ENCODE results near the gene RBM14. TPM values are rescaled to one million over a fixed set of nuclear protein-coding genes. Genes with fewer than 3 reads are reported as not detected.
A peak's percentile ranks its signal among the peaks of the same experiment; 100 is the strongest.

The RBM14 gene
- total and polyA plus RNA-seq, 8 donors = 64.2 to 94.1 (median 88.3) TPM

DNA sequence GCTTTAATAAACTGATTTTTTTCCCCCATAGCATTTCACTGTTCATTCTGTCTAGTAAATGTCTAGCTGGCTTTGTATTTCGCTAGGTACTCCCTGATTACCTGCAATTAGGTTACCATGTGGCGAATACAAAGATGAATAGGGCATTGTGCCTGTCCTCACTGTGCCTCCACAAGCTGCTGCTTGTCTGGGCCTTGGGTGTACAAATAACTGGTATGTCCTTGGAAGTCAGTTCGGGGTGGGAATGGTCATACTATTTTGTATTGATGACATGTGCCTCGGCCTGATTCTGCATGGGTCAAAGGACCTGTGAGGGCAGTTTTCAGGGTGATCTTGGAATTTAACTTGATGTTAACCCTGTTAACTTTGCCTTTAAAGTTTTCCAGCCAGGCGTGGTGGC, 33.5 kb downstream of the RBM14 start:
- Histone ChIP-seq H3K4me3 (no peak overlapping the region), H3K27me3 (no peaks in the 10 kb centered on the region), H3K4me1 (peaks cover 0 to 24% of the 10 kb centered on the region in 2 donors), H3K9me3 (no peaks in the 10 kb centered on the region), H3K36me3 (peaks cover 0 to 88% of the 10 kb centered on the region in 2 donors), H3K27ac (no peak overlapping the region)
- no peak for DNase-seq
- TF ChIP-seq, protein P1, sequence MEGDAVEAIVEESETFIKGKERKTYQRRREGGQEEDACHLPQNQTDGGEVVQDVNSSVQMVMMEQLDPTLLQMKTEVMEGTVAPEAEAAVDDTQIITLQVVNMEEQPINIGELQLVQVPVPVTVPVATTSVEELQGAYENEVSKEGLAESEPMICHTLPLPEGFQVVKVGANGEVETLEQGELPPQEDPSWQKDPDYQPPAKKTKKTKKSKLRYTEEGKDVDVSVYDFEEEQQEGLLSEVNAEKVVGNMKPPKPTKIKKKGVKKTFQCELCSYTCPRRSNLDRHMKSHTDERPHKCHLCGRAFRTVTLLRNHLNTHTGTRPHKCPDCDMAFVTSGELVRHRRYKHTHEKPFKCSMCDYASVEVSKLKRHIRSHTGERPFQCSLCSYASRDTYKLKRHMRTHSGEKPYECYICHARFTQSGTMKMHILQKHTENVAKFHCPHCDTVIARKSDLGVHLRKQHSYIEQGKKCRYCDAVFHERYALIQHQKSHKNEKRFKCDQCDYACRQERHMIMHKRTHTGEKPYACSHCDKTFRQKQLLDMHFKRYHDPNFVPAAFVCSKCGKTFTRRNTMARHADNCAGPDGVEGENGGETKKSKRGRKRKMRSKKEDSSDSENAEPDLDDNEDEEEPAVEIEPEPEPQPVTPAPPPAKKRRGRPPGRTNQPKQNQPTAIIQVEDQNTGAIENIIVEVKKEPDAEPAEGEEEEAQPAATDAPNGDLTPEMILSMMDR (IDR thresholded peaks at IDR 0.05) = no peak
- ATAC-seq = no peak
- intact Hi-C loops (cut with DNase I) = no loop called here

DNA sequence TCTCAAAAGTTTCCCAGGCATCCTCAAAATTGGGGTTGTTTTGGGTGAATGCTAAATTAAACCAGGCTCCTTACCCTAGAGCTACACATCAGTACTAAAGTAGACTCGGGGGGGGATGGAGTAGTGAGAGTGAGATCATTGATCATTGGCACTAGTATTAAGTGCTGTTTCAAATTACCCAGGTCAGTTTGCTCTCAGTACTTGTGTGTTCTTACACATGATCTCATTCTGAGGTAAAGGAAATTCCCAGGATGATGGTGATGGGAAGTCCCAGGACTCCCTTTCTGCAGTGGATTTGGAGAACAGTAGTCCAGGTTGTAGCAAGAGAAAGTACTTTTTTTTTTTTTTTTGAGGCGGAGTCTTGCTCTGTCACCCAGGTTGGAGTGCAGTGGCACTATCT, 34.6 kb downstream of the RBM14 start:
- no peak for ATAC-seq
- peaks cover 0 to 12% of the 10 kb centered on the region in 2 donors for H3K4me1 ChIP-seq
- intact Hi-C loops (cut with DNase I) = no loop called here
- no peaks in the 10 kb centered on the region for H3K27me3 ChIP-seq
- peaks cover 0 to 88% of the 10 kb centered on the region in 2 donors for H3K36me3 ChIP-seq
- H3K4me3 ChIP-seq = no peak overlapping the region
- H3K27ac ChIP-seq = no peak overlapping the region
- H3K9me3 ChIP-seq = no peaks in the 10 kb centered on the region
- DNase-seq = no peak
- TF ChIP-seq, protein P1 (IDR thresholded peaks at IDR 0.05) = no peak

DNA sequence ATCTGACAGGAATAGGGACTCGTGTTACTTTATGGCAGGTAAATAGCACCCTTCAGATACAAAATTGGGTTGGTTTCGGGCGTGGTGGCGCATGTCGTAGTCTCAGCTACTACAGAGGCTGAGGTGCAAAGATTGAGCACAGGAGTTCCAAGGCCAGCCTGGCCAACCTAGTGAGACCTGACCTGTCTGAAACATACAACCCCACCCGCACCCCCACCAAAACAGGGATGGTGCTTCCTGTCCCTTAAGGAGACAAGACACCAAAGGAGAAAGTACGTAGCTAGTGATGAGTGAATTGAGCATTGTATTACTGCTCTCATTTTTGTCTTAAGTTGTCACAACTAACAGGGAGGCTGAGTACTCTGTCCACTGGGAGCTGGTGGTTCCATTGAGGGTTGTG, 36.2 kb downstream of the RBM14 start:
- no peaks in the 10 kb centered on the region for H3K4me1 ChIP-seq
- H3K27me3 ChIP-seq = no peaks in the 10 kb centered on the region
- ATAC-seq (no peak), DNase-seq (no peak)
- intact Hi-C loops (cut with DNase I) = no loop called here
- no peak overlapping the region for H3K4me3 ChIP-seq
- TF ChIP-seq, protein P1 (IDR thresholded peaks at IDR 0.05) = no peak
- peaks cover 0 to 85% of the 10 kb centered on the region in 2 donors for H3K36me3 ChIP-seq
- H3K9me3 ChIP-seq = no peaks in the 10 kb centered on the region
- H3K27ac ChIP-seq = no peak overlapping the region

DNA sequence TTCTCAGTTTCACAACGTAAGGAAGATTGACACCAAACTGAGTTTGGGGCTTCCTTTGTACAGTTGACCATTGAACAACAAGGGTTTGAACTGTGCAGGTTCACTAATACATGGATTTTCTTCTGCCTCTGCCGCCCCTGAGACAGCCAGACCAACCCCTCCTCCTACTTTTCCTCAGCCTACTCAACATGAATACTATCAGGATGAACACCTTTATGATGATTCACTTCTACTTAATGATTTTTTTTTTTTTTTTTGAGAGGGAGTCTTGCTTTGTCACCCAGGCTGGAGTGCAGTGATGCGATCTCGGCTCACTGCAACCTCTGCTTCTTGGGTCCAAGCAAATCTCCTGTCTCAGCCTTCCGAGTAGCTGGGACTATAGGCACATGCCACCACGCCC, 36.7 kb downstream of the RBM14 start:
- DNase-seq = no peak
- TF ChIP-seq, protein P1 (IDR thresholded peaks at IDR 0.05) = no peak
- Histone ChIP-seq H3K36me3 (peaks cover 0 to 85% of the 10 kb centered on the region in 2 donors), H3K4me3 (no peak overlapping the region), H3K9me3 (no peaks in the 10 kb centered on the region), H3K4me1 (no peaks in the 10 kb centered on the region), H3K27ac (no peak overlapping the region), H3K27me3 (no peaks in the 10 kb centered on the region)
- intact Hi-C loops (cut with DNase I) = no loop called here
- no peak for ATAC-seq

DNA sequence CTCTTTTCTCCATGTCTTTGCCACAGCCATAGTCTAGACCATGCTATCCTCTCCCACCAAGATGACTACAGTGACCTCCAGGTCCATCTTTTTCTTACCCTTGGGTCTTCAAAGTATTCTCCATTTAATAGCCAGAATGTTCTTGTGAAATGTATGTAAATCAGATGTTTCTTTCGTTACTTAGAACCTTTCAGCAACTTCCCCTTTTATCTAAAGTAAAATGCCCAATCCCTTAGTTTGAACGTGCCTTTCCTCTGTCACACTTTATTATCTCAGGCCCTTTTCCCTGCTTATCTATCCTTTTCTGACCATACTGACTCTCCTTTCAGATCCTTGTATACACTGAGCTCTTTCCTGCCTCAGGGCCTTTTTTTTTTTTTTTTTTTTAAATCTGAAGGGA, 43.3 kb downstream of the RBM14 start:
- peaks cover 0 to 79% of the 10 kb centered on the region in 2 donors for H3K36me3 ChIP-seq
- intact Hi-C loops (cut with DNase I) = no loop called here
- H3K27me3 ChIP-seq = no peaks in the 10 kb centered on the region
- no peaks in the 10 kb centered on the region for H3K9me3 ChIP-seq
- H3K4me1 ChIP-seq = peaks cover 0 to 4% of the 10 kb centered on the region in 2 donors
- TF ChIP-seq, protein P1 (IDR thresholded peaks at IDR 0.05) = no peak
- H3K27ac ChIP-seq = peak overlapping the region in 1 of 2 donors; percentile 23
- H3K4me3 ChIP-seq = no peak overlapping the region
- no peak for DNase-seq
- ATAC-seq = no peak

All from left lung (tissue), 10 donors.